ENCODE measurements around the gene ARHGAP28.

ARHGAP28 gene

DNA sequence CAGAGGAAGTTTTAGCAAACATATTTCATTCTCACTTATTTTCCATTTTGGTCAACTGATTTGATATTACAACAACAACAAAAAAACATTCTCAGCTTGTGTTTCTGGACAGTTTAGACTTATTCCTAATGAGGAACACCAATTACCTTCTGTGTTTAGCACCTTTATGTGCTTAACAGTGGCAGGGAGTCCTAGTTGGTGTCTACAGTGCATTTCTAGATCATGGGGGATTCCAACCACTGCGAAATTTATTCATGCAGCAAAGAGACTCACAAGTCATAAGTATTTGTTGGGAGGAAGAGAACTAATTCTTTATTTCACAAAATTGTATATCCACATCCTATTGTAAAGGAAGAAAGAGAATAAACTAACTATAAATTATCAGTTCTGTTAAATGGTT is 4.2 kb downstream of the ARHGAP28 start:
- DNase-seq (ENCODE audit: low spot score), result no peak
- TF ChIP-seq, protein P1, sequence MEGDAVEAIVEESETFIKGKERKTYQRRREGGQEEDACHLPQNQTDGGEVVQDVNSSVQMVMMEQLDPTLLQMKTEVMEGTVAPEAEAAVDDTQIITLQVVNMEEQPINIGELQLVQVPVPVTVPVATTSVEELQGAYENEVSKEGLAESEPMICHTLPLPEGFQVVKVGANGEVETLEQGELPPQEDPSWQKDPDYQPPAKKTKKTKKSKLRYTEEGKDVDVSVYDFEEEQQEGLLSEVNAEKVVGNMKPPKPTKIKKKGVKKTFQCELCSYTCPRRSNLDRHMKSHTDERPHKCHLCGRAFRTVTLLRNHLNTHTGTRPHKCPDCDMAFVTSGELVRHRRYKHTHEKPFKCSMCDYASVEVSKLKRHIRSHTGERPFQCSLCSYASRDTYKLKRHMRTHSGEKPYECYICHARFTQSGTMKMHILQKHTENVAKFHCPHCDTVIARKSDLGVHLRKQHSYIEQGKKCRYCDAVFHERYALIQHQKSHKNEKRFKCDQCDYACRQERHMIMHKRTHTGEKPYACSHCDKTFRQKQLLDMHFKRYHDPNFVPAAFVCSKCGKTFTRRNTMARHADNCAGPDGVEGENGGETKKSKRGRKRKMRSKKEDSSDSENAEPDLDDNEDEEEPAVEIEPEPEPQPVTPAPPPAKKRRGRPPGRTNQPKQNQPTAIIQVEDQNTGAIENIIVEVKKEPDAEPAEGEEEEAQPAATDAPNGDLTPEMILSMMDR (IDR thresholded peaks at IDR 0.05; ENCODE audit: extremely low read depth, missing control alignments), result no peak

DNA sequence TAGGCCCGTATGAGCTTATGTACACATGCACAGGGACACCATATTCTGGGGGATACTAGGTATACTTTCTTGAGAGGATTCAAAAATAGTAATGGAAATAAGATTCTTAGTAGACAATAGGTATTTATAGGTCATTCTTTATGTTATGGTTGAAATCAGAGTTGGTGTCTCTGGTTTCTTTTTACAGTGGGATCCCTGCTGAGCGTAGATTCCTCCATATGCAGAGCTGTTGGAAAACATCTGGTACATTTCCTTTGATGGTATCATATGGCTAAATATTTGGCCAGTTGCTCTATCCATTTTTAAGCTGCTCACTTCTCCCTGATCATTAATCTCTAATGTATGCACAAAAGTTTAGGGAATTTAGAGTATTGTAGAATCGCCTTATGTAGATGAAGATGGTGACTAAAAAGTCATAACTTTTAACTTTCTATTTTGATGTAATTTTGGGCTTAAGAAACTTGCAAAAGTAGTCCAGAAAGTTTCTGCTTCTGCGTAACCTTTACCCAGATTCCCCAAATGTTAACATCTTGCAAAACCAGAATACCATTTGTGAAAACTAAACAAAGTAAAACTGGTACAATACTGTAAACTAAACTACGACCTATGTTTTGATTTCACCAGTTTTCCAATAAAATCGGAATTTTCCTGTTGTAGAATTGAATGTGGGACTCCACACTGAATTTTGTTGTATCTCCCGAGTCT is 5.4 kb downstream of the ARHGAP28 start:
- TF ChIP-seq, protein P1 (IDR thresholded peaks at IDR 0.05; ENCODE audit: extremely low read depth, missing control alignments), result no peak
- no peak for DNase-seq (ENCODE audit: low spot score)

DNA sequence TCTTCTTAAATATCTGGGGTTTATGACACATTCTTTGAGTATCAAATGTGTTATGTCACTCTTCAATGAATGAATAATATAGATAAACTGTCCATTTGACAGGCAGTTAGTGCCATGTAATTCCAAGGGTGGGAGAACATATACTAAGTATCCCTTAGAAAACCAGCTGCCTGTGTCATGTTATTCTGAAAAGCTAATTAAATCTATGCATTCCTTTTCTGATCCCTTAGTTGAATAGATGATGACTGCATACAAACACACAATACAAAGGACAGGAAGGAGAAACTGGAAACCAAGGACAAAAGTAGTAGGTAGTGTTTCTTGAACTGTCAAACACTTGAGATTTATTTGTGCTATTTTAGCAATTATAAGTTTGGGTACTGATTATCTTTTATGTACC is 8.3 kb downstream of the ARHGAP28 start:
- TF ChIP-seq, protein P1 (IDR thresholded peaks at IDR 0.05; ENCODE audit: extremely low read depth, missing control alignments), result no peak
- no peak for DNase-seq (ENCODE audit: low spot score)

DNA sequence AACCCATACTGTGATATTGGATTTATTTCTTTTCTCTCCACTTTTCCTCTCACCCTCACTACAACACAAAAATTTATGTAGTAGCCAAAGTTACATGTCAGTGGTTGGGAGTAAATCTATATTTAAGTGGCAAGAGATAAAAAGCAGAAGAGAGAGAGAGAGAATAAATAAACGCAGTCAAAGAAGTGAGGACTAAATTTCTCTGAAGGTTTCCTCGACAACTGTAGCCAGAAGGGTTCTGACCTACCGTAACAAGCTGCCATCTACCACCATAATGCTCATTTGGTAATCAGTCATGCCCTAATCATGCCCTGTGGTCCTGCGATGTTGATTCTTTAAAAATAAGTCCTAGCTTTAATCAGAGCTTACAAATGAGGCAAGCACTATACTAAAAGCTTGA is 9.1 kb downstream of the ARHGAP28 start:
- DNase-seq (ENCODE audit: low spot score), result no peak
- TF ChIP-seq, protein P1 (IDR thresholded peaks at IDR 0.05; ENCODE audit: extremely low read depth, missing control alignments), result no peak

- TF ChIP-seq, protein P1 (IDR thresholded peaks at IDR 0.05; ENCODE audit: extremely low read depth, missing control alignments), result no peak
- DNase-seq (ENCODE audit: low spot score), result no peak
Measured at GRCh38 chr18:6741232-6741663, 11.7 kb downstream of the ARHGAP28 start.

- no peak for DNase-seq (ENCODE audit: low spot score)
- TF ChIP-seq, protein P1 (IDR thresholded peaks at IDR 0.05; ENCODE audit: extremely low read depth, missing control alignments), result no peak
Measured at GRCh38 chr18:6741786-6742185, 12.3 kb downstream of the ARHGAP28 start.

DNA sequence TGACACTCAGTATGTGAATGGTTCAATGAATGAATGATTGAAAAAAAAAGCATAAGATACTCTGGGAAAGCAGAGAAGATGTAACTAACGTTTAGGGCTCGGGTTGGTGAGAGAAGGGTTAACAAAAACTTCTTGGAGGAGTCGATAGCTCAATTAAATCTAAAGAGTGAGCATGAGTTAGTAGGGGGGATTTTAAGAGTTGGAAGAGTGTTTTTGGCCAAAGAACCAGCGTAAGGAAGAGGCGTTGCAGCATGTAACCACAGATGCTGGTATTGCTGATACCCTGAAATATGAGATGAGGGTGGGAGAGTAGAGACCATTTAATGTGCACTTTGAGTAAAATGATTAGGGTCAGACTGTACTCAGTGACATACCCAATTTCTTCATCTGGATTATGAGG is 14.5 kb downstream of the ARHGAP28 start:
- DNase-seq (ENCODE audit: low spot score), result no peak
- TF ChIP-seq, protein P1 (IDR thresholded peaks at IDR 0.05; ENCODE audit: extremely low read depth, missing control alignments), result no peak

Measured in GM20000 (cell line).